ENCODE measurements around the gene PHF2.

PHF2 gene

DNA sequence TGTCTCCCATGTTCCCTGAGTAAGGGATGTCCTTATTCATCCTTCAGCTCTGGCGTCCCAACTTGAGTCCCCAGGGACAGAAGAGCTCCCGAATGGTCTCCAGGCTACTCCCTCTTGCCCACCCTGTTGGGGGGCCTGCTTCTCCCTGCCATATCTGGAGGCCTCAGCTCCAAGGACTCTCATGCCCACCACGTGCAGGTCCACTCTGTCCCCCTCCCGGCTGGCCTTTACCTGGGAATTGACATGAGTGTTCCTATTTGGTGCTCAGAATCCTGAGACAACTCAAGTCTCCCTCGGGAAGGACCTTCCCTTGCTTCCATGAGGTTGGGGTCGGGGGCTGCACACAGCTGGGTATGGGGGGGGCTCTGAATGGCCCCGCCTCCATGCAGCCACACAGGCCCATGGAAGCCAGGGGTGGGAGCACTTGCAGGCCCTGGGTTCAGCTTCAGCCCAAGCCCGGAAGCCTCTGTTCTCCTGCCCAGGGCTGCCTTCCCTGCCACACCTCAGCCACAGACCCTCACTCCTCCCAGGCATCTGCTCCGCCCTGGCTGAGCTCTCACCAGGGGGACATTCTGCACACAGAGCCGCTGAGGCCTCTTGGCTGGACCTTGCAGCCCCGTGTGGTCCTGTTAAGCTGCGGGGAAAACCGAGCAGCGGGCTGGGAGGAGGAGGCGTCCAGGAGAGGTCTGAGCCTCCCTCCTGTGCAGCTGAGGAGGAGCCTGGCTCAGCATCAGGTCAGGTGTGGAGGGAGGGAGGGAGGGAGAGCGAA lies 121.9 kb downstream of the PHF2 start:
- no peak for DNase-seq
- Histone ChIP-seq H3K9me3 (no peaks in the 10 kb centered on the region), H3K27me3 (peaks cover 3% of the 10 kb centered on the region; the same call in 1 of the 2 replicates), H3K4me3 (ENCODE audit: low read depth, low read length) (no peak overlapping the region), H3K4me1 (no peaks in the 10 kb centered on the region), H3K36me3 (no peaks in the 10 kb centered on the region)
- TF ChIP-seq, protein P1, sequence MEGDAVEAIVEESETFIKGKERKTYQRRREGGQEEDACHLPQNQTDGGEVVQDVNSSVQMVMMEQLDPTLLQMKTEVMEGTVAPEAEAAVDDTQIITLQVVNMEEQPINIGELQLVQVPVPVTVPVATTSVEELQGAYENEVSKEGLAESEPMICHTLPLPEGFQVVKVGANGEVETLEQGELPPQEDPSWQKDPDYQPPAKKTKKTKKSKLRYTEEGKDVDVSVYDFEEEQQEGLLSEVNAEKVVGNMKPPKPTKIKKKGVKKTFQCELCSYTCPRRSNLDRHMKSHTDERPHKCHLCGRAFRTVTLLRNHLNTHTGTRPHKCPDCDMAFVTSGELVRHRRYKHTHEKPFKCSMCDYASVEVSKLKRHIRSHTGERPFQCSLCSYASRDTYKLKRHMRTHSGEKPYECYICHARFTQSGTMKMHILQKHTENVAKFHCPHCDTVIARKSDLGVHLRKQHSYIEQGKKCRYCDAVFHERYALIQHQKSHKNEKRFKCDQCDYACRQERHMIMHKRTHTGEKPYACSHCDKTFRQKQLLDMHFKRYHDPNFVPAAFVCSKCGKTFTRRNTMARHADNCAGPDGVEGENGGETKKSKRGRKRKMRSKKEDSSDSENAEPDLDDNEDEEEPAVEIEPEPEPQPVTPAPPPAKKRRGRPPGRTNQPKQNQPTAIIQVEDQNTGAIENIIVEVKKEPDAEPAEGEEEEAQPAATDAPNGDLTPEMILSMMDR (IDR thresholded peaks at IDR 0.05; ENCODE audit: low read depth, low read length), result no peak

DNA sequence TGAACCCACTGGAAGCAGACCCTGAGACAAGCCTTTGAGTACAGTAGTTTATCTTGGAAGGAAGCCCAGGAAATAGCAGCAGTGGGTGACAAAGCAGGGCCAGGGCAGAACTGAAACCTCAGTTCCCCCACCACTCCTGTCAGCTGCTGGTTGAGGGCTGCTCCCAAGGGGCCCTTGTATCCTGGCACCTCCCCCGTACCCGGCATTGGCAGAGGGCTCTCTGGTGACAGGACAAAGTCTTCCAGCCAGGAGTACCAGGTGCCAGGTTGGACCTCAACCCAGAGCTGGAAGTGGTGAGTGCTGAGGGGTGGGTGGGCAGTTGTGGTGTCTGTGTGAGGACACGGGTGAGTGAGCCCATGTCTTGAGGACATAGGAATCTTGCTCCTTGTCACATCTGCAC lies 123.3 kb downstream of the PHF2 start:
- Histone ChIP-seq H3K4me1 (no peaks in the 10 kb centered on the region), H3K27me3 (peaks cover 3% of the 10 kb centered on the region; the same call in 1 of the 2 replicates), H3K4me3 (ENCODE audit: low read depth, low read length) (no peak overlapping the region), H3K9me3 (no peaks in the 10 kb centered on the region), H3K36me3 (no peaks in the 10 kb centered on the region)
- TF ChIP-seq, protein P1 (IDR thresholded peaks at IDR 0.05; ENCODE audit: low read depth, low read length), result no peak
- no peak for DNase-seq

DNA sequence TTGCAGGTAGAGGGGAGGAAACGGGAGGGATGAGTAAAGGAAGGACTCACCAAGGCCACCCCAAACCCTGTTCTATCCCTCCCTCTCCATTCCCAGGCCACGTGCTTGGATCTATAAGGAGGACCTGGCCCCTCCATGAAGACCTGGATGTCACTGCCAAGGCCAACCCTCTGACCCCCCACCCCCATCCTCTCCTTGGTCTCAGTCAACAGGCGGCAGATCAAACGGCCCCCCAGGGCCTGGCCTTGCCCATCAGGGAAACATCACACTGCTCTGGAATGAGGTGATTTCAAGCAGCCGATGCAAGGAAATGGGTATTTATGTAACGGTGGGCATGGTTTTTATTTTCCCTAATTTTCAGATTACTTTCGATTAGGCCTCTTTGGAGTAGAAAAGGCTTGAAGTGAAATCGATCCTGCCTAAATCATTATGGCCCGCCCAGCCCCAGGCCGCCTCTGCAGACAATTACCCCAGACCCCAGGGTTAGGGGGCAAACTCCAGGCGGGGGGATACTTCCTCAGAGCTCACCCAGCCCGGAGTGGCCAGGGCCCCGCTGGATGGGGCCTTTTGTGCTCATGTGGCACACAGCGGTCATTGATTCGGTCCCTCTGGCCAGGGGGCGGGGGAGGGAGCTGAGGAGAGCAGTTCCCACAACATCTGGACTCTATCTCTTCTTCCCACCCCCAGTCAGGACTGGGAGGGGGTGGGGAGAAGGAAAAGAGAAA lies 125.3 kb downstream of the PHF2 start:
- no peaks in the 10 kb centered on the region for H3K9me3 ChIP-seq
- TF ChIP-seq, protein P1 (IDR thresholded peaks at IDR 0.05; ENCODE audit: low read depth, low read length), result no peak
- H3K4me3 ChIP-seq (ENCODE audit: low read depth, low read length), result no peak overlapping the region

DNA sequence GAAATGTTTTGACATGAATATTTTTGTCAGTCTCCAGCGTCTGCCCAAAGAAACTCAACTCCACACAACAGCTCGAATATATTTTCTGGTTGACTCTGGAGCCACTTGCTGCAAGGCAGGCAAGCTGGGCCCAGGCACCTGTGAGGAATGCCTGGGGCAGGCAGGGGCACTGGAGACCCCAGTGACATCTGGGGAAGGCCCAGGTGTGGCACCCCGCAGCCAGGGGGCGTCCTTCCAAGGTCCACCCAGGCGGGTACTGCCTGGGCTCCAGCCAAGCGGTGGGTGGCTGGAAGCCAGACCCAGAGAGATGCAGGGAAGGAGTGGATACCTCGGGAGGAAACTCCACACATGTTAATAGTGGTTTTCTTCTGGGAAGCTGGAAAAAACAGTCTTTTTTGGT lies 125.9 kb downstream of the PHF2 start:
- H3K4me3 ChIP-seq (ENCODE audit: low read depth, low read length), result no peak overlapping the region
- DNase-seq, result no peak
- H3K9me3 ChIP-seq, result no peaks in the 10 kb centered on the region
- TF ChIP-seq, protein P1 (IDR thresholded peaks at IDR 0.05; ENCODE audit: low read depth, low read length), result no peak
- peaks cover 3% of the 10 kb centered on the region; the same call in 1 of the 2 replicates for H3K27me3 ChIP-seq
- no peaks in the 10 kb centered on the region for H3K36me3 ChIP-seq
- no peaks in the 10 kb centered on the region for H3K4me1 ChIP-seq

More for the DNA sequence above, 125.3 kb downstream of the PHF2 start:
- Histone ChIP-seq H3K36me3 (no peaks in the 10 kb centered on the region), H3K27me3 (peaks cover 3% of the 10 kb centered on the region; the same call in 1 of the 2 replicates), H3K4me1 (no peaks in the 10 kb centered on the region)
- DNase-seq, result no peak

DNA sequence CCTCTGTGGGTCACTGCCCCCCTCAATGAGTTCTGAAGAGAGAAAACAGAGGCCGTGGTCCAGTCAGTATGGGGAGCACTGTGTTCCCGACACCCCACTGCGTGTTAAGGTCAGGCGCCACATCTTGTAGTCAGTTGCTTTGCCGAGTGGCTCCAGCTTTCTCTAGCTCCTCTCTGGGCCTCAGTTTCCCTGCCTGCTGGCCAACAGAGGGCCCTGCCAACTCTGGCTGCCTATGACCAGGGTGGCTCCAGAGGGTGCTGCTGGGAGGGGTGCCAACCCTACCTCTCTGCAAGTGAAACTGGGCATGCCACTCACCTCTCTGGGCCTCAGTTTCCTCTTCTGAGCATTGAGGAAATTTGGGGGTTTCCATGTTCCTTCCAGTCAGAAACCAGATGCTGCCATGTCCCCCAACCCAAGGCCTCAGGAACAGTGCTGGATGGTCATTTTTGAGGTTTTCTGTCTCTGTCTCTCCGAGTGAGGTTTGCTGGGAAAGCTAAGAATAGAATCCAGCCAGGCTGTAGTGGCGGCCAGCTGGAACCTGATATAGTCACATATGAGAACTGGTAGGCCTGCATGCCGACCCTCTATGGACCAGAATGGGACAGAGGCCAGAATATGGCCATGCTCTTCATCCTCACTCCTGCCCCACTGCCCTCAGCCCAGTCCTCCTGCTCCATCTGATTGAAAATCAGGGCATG lies 132.1 kb downstream of the PHF2 start:
- no peak for DNase-seq
- no peaks in the 10 kb centered on the region for H3K4me1 ChIP-seq
- no peaks in the 10 kb centered on the region for H3K36me3 ChIP-seq
- TF ChIP-seq, protein P1 (IDR thresholded peaks at IDR 0.05; ENCODE audit: low read depth, low read length), result no peak
- no peaks in the 10 kb centered on the region for H3K9me3 ChIP-seq
- no peaks in the 10 kb centered on the region for H3K27me3 ChIP-seq
- H3K4me3 ChIP-seq (ENCODE audit: low read depth, low read length), result no peak overlapping the region
